DOHH2 (cell line): Measurements from ENCODE around the gene UMAD1.

Source experiments
- H3F3A ChIP-seq: fragments of 200-600 bp; sonication (generic), shearing (Covaris generic); 2 replicates; pipeline ENCODE4 v1.6.0; 2016; ENCODE audit warnings: antibody characterized with exemption, mild to moderate bottlenecking; ENCODE audit not compliant: control insufficient read depth, insufficient read depth
- H3K27ac ChIP-seq: fragments of 200-600 bp; sonication (generic); 2 replicates; pipeline ENCODE4 v1.5.1; 2014; ENCODE audit warnings: low read depth, mild to moderate bottlenecking, low read length, moderate library complexity
- H3K27me3 ChIP-seq: fragments of 200-600 bp; sonication (generic); 2 replicates; pipeline ENCODE4 v1.6.1; 2014; ENCODE audit warnings: mild to moderate bottlenecking, low read length, mixed read lengths; ENCODE audit not compliant: control insufficient read depth
- H3K36me3 ChIP-seq: fragments of 200-600 bp; sonication (generic); 2 replicates; pipeline ENCODE4 v1.6.1; 2014; ENCODE audit warnings: mild to moderate bottlenecking, low read length, moderate library complexity, mixed read lengths; ENCODE audit not compliant: control insufficient read depth
- H3K4me1 ChIP-seq: fragments of 200-600 bp; sonication (generic); 2 replicates; pipeline ENCODE4 v1.6.1; 2014; ENCODE audit warnings: mild to moderate bottlenecking, low read length, mixed read lengths; ENCODE audit not compliant: control insufficient read depth
- H3K4me2 ChIP-seq: fragments of 200-600 bp; sonication (generic); 2 replicates; pipeline ENCODE4 v1.6.0; 2014; ENCODE audit warnings: mild to moderate bottlenecking, low read length, moderate library complexity
- H3K4me3 ChIP-seq: fragments of 200-600 bp; sonication (generic); 2 replicates; pipeline ENCODE4 v1.5.1; 2014; ENCODE audit warnings: mild to moderate bottlenecking, low read length, mixed read lengths
- H3K79me2 ChIP-seq: fragments of 200-600 bp; sonication (generic); 2 replicates; pipeline ENCODE4 v1.6.1; 2014; ENCODE audit warnings: mild to moderate bottlenecking, low read length, mixed read lengths; ENCODE audit not compliant: control insufficient read depth
- H3K9me2 ChIP-seq: fragments of 200-600 bp; sonication (generic); replicated peaks from 2 replicates; pipeline ENCODE4 v1.6.1; 2014; ENCODE audit warnings: mild to moderate bottlenecking, low read length, mixed read lengths; ENCODE audit not compliant: control insufficient read depth
- H3K9me3 ChIP-seq: fragments of 200-600 bp; sonication (generic); 2 replicates; pipeline ENCODE4 v1.6.1; 2014; ENCODE audit warnings: antibody characterized with exemption, low read length, mixed read lengths; ENCODE audit not compliant: control insufficient read depth, insufficient read depth
- H4K20me1 ChIP-seq: fragments of 200-600 bp; sonication (generic); 2 replicates; pipeline ENCODE4 v1.6.0; 2014; ENCODE audit warnings: low read depth, mild to moderate bottlenecking, antibody characterized with exemption, low read length, moderate library complexity; ENCODE audit not compliant: control insufficient read depth, insufficient read depth
- EZH2phosphoT487 ChIP-seq: fragments of 200-600 bp; sonication (generic); IDR thresholded peaks from 2 replicates; pipeline ENCODE4 v1.6.1; 2017; ENCODE audit warnings: borderline replicate concordance, mild to moderate bottlenecking, antibody characterized with exemption, low read length, moderate library complexity, mixed read lengths
- TF ChIP-seq, protein P1 (sequence below): fragments of 200-600 bp; sonication (generic); IDR thresholded peaks from one replicate; pipeline ENCODE4 v1.5.1; 2014; ENCODE audit warnings: antibody characterized with exemption, mild to moderate bottlenecking, low read depth, low read length; ENCODE audit not compliant: poor library complexity, severe bottlenecking

Gene UMAD1

DNA sequence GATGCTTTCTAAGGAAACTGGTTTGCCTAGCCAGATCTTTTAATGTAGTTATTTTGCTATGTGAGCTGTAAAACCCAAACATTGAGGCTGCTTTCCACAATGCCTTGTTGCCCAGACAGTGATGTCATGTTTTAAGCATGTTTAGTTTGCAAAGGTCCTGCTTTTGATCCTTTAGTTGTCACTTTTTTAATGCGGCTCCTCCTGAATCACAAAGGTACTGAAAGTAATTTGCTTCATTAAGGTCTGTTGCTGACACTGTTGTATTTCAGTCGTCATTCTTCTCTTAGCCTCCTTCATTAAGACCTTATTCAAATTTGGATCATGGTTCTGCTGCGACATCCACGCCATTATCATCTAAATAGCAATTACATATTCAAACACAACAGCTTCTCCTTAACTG is 67.3 kb downstream of the UMAD1 start:
- Histone ChIP-seq H3K4me1 (peaks cover 5% of the 10 kb centered on the region; the same call in 1 of the 2 replicates), H3K36me3 (no peaks in the 10 kb centered on the region), H3K27me3 (no peaks in the 10 kb centered on the region), H3K27ac (no peak overlapping the region), H4K20me1 (no peaks in the 10 kb centered on the region), H3F3A (no peaks in the 10 kb centered on the region), H3K4me2 (no peak overlapping the region), H3K79me2 (no peaks in the 10 kb centered on the region), H3K9me3 (no peaks in the 10 kb centered on the region), H3K9me2 (no peaks in the 10 kb centered on the region), H3K4me3 (no peak overlapping the region)
- TF ChIP-seq EZH2phosphoT487: no peak
- TF ChIP-seq, protein P1, sequence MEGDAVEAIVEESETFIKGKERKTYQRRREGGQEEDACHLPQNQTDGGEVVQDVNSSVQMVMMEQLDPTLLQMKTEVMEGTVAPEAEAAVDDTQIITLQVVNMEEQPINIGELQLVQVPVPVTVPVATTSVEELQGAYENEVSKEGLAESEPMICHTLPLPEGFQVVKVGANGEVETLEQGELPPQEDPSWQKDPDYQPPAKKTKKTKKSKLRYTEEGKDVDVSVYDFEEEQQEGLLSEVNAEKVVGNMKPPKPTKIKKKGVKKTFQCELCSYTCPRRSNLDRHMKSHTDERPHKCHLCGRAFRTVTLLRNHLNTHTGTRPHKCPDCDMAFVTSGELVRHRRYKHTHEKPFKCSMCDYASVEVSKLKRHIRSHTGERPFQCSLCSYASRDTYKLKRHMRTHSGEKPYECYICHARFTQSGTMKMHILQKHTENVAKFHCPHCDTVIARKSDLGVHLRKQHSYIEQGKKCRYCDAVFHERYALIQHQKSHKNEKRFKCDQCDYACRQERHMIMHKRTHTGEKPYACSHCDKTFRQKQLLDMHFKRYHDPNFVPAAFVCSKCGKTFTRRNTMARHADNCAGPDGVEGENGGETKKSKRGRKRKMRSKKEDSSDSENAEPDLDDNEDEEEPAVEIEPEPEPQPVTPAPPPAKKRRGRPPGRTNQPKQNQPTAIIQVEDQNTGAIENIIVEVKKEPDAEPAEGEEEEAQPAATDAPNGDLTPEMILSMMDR: no peak

DNA sequence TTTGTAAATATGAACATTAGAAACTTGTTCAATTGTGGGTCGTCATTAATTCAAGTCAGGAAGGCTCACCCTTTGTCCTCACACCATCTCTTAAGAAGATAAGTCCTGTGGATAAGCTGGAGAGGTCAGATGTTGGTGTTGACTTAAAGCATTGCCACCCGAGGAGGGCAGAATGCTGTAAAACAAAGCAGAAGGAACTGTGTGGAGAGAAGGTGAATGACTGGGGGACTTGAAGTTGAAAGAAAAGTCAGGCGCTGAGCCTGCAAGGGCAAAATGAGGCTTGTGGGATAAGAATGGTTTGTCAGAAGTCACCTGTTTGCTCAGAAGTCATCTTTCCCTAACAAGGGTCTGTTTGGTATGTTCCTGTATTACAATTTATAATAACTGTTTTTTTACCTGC is 68.7 kb downstream of the UMAD1 start:
- Histone ChIP-seq H3K36me3 (no peaks in the 10 kb centered on the region), H4K20me1 (no peaks in the 10 kb centered on the region), H3K9me3 (no peaks in the 10 kb centered on the region), H3K4me2 (no peak overlapping the region), H3K4me1 (peaks cover 5% of the 10 kb centered on the region; the same call in 1 of the 2 replicates), H3K79me2 (no peaks in the 10 kb centered on the region), H3K9me2 (no peaks in the 10 kb centered on the region), H3K27me3 (no peaks in the 10 kb centered on the region), H3K27ac (no peak overlapping the region), H3K4me3 (no peak overlapping the region), H3F3A (no peaks in the 10 kb centered on the region)
- TF ChIP-seq, protein P1: no peak
- TF ChIP-seq EZH2phosphoT487: no peak

DNA sequence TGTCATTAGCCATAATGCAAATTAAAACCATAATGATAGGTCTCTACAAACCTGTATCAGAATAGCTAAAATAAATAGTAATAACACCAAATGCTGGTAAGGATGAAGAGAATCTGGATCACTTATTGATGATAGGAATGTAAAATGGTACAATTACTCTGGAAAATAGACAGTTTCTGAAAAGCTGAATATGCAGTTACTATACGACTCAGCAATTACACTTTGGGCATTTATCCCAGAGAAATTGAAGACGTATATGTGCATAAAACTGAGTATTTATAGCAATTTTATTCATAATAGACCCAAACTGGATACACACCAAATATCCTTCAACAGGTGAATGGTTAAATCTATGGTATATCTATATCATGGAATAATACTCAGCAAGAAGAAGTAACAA is 69.9 kb downstream of the UMAD1 start:
- H3K9me3 ChIP-seq: no peaks in the 10 kb centered on the region
- no peak overlapping the region for H3K4me2 ChIP-seq
- peaks cover 2% of the 10 kb centered on the region; the same call in 1 of the 2 replicates for H3K4me1 ChIP-seq
- H3K79me2 ChIP-seq: no peaks in the 10 kb centered on the region
- TF ChIP-seq EZH2phosphoT487: no peak
- TF ChIP-seq, protein P1: no peak
- no peaks in the 10 kb centered on the region for H3K9me2 ChIP-seq
- H3K27ac ChIP-seq: no peak overlapping the region
- no peaks in the 10 kb centered on the region for H3K36me3 ChIP-seq
- H3K27me3 ChIP-seq: no peaks in the 10 kb centered on the region
- no peak overlapping the region for H3K4me3 ChIP-seq
- no peaks in the 10 kb centered on the region for H3F3A ChIP-seq
- no peaks in the 10 kb centered on the region for H4K20me1 ChIP-seq
